ENCODE measurements around the gene ZNF311.

Gene ZNF311

GRCh38 chr6:29025927-29026585, 20.9 kb upstream of the ZNF311 start:
- DNase-seq (ENCODE audit: extremely low read depth, insufficient read length), result no peak
- TF ChIP-seq, protein P1, sequence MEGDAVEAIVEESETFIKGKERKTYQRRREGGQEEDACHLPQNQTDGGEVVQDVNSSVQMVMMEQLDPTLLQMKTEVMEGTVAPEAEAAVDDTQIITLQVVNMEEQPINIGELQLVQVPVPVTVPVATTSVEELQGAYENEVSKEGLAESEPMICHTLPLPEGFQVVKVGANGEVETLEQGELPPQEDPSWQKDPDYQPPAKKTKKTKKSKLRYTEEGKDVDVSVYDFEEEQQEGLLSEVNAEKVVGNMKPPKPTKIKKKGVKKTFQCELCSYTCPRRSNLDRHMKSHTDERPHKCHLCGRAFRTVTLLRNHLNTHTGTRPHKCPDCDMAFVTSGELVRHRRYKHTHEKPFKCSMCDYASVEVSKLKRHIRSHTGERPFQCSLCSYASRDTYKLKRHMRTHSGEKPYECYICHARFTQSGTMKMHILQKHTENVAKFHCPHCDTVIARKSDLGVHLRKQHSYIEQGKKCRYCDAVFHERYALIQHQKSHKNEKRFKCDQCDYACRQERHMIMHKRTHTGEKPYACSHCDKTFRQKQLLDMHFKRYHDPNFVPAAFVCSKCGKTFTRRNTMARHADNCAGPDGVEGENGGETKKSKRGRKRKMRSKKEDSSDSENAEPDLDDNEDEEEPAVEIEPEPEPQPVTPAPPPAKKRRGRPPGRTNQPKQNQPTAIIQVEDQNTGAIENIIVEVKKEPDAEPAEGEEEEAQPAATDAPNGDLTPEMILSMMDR (IDR thresholded peaks at IDR 0.05; ENCODE audit: insufficient read depth, low read length, poor library complexity, severe bottlenecking), result no peak
- Histone ChIP-seq H3K4me3 (replicated peaks; ENCODE audit: low read depth, low read length) (no peak overlapping the region), H3K27me3 (replicated peaks; ENCODE audit: control insufficient read depth, insufficient read depth, low read length) (no peaks in the 10 kb centered on the region), H3K36me3 (ENCODE audit: control insufficient read depth, insufficient read depth, low read length) (no peaks in the 10 kb centered on the region)

- Histone ChIP-seq H3K4me3 (replicated peaks; ENCODE audit: low read depth, low read length) (no peak overlapping the region), H3K27me3 (replicated peaks; ENCODE audit: control insufficient read depth, insufficient read depth, low read length) (no peaks in the 10 kb centered on the region), H3K36me3 (ENCODE audit: control insufficient read depth, insufficient read depth, low read length) (no peaks in the 10 kb centered on the region)
- TF ChIP-seq, protein P1 (IDR thresholded peaks at IDR 0.05; ENCODE audit: insufficient read depth, low read length, poor library complexity, severe bottlenecking), result no peak
- DNase-seq (ENCODE audit: extremely low read depth, insufficient read length), result no peak
These were observed 16.3 kb upstream of the ZNF311 start for GRCh38 chr6:29021434-29021833.

- DNase-seq (ENCODE audit: extremely low read depth, insufficient read length), result no peak
- H3K27me3 ChIP-seq (replicated peaks; ENCODE audit: control insufficient read depth, insufficient read depth, low read length), result no peaks in the 10 kb centered on the region
- TF ChIP-seq, protein P1 (IDR thresholded peaks at IDR 0.05; ENCODE audit: insufficient read depth, low read length, poor library complexity, severe bottlenecking), result no peak
- no peaks in the 10 kb centered on the region for H3K36me3 ChIP-seq (ENCODE audit: control insufficient read depth, insufficient read depth, low read length)
- no peak overlapping the region for H3K4me3 ChIP-seq (replicated peaks; ENCODE audit: low read depth, low read length)
These were observed 14.5 kb upstream of the ZNF311 start for GRCh38 chr6:29019629-29020028.

GRCh38 chr6:29017428-29017802, 12.3 kb upstream of the ZNF311 start:
- no peak for DNase-seq (ENCODE audit: extremely low read depth, insufficient read length)
- no peaks in the 10 kb centered on the region; the same call in 1 of the 2 replicates for H3K27me3 ChIP-seq (replicated peaks; ENCODE audit: control insufficient read depth, insufficient read depth, low read length)
- H3K4me3 ChIP-seq (replicated peaks; ENCODE audit: low read depth, low read length), result no peak overlapping the region
- no peaks in the 10 kb centered on the region for H3K36me3 ChIP-seq (ENCODE audit: control insufficient read depth, insufficient read depth, low read length)
- TF ChIP-seq, protein P1 (IDR thresholded peaks at IDR 0.05; ENCODE audit: insufficient read depth, low read length, poor library complexity, severe bottlenecking), result no peak

- H3K4me3 ChIP-seq (replicated peaks; ENCODE audit: low read depth, low read length), result peak overlapping the region; percentile 44
- no peaks in the 10 kb centered on the region for H3K36me3 ChIP-seq (ENCODE audit: control insufficient read depth, insufficient read depth, low read length)
- peak; percentile 77 for DNase-seq (ENCODE audit: extremely low read depth, insufficient read length)
- TF ChIP-seq, protein P1 (IDR thresholded peaks at IDR 0.05; ENCODE audit: insufficient read depth, low read length, poor library complexity, severe bottlenecking), result peak; percentile 87
- no peaks in the 10 kb centered on the region; the same call in 1 of the 2 replicates for H3K27me3 ChIP-seq (replicated peaks; ENCODE audit: control insufficient read depth, insufficient read depth, low read length)
These were observed 11.7 kb upstream of the ZNF311 start for GRCh38 chr6:29016559-29017427.
